K562 (cell line): Measurements from ENCODE around the gene VKORC1. TPM values are rescaled to one million over a fixed set of nuclear protein-coding genes. Genes with fewer than 3 reads are reported as not detected.
A peak's percentile ranks its signal among the peaks of the same experiment; 100 is the strongest.

Experiments used
- AFF4 ChIP-seq: sonication (generic); formaldehyde crosslinking; IDR thresholded peaks from 2 replicates; pipeline ENCODE4 v1.8.0; 2023; ENCODE audit warnings: mild to moderate bottlenecking, missing genetic modification reagents
- DMBX1 ChIP-seq: fragments of 250-450 bp; sonication (Bioruptor Pico); IDR thresholded peaks from 2 replicates; pipeline ENCODE4 v1.8.0; 2022; ENCODE audit warnings: inconsistent platforms, mild to moderate bottlenecking, moderate library complexity, borderline replicate concordance
- FOXP1 ChIP-seq: sonication (generic); formaldehyde crosslinking; IDR thresholded peaks from 2 replicates; pipeline ENCODE4 v1.8.0; 2022; ENCODE audit warnings: mild to moderate bottlenecking, missing genetic modification reagents
- HIVEP1 ChIP-seq: fragments of 250-450 bp; sonication (Bioruptor Pico); IDR thresholded peaks from 2 replicates; pipeline ENCODE4 v1.4.0; 2020; ENCODE audit warnings: mild to moderate bottlenecking
- NCOA4 ChIP-seq: fragments of 450-650 bp; IDR thresholded peaks from 2 replicates; pipeline ENCODE4 v1.6.1; 2018; ENCODE audit warnings: mild to moderate bottlenecking; ENCODE audit not compliant: partially characterized antibody
- NKRF ChIP-seq: fragments of 450-650 bp; IDR thresholded peaks from 2 replicates; pipeline ENCODE4 v1.6.1; 2016; ENCODE audit warnings: borderline replicate concordance
- RBM34 ChIP-seq: fragments of 200-400 bp; formaldehyde crosslinking; IDR thresholded peaks from 2 replicates; pipeline ENCODE4 v1.6.1; 2018; ENCODE audit warnings: low read length, borderline replicate concordance; ENCODE audit not compliant: insufficient read depth
- RFX1 ChIP-seq: fragments of 450-650 bp; IDR thresholded peaks from 2 replicates; pipeline ENCODE4 v1.6.1; 2016; ENCODE audit warnings: mild to moderate bottlenecking, moderate library complexity
- ZNF133 ChIP-seq: fragments of 250-450 bp; sonication (Bioruptor Pico); IDR thresholded peaks from 2 replicates; pipeline ENCODE4 v1.4.0; 2020; ENCODE audit warnings: mild to moderate bottlenecking
- ZNF165 ChIP-seq: fragments of 250-450 bp; sonication (Bioruptor Pico); IDR thresholded peaks from 2 replicates; pipeline ENCODE4 v1.4.0; 2020; ENCODE audit warnings: borderline replicate concordance
- ZNF507 ChIP-seq: conservative IDR thresholded peaks from 2 replicates; pipeline ENCODE4 v1.6.1; 2017; ENCODE audit warnings: missing genetic modification characterization, missing compliant biosample characterization
- ZNF551 ChIP-seq: fragments of 250-450 bp; sonication (Bioruptor Pico); IDR thresholded peaks from 2 replicates; pipeline ENCODE4 v1.5.0; 2021; ENCODE audit warnings: mild to moderate bottlenecking, moderate library complexity
- ZNF740 ChIP-seq, 3 experiments: fragments of 200-800 bp in 1 of 3; sonication (Bioruptor generic) in 1 of 3; sonication (generic) in 1 of 3; formaldehyde crosslinking in 1 of 3; IDR thresholded peaks; 2 replicates each; pipeline versions ENCODE4 v1.6.1 to v1.8.0; 2016 to 2022; ENCODE audit warnings: mild to moderate bottlenecking in 2 of 3, missing compliant biosample characterization in 2 of 3, missing genetic modification characterization in 2 of 3, missing genetic modification reagents in 1 of 3
- ZNF75A ChIP-seq: fragments of 450-650 bp; formaldehyde crosslinking; IDR thresholded peaks from 2 replicates; pipeline ENCODE4 v1.4.0; 2020; ENCODE audit warnings: mild to moderate bottlenecking
- ZNF764 ChIP-seq: fragments of 250-450 bp; sonication (Bioruptor Pico); IDR thresholded peaks from 2 replicates; pipeline ENCODE4 v1.4.0; 2020; ENCODE audit warnings: low read depth, mild to moderate bottlenecking, moderate library complexity
- ZNF785 ChIP-seq: fragments of 250-450 bp; sonication (Bioruptor Pico); IDR thresholded peaks from 2 replicates; pipeline ENCODE4 v1.4.0; 2020; ENCODE audit warnings: mild to moderate bottlenecking
- polyA plus RNA-seq, 8 experiments: library from polyadenylated mRNA; depleted of rRNA in 4 of 8; stranded (reverse) in 5 of 8; unstranded in 3 of 8; fragments of >200 nt; fragmentation: Nextera tagmentation in 2 of 8; fragmentation: Illumina TruSeq in 1 of 8; extraction: Ambion mirVana in 2 of 8; extraction: Trizol in 1 of 8; gene quantifications; 2 replicates each; pipeline versions ENCODE4 v1.2.1 to v1.2.3, GENCODE V29; 2011 to 2014; ENCODE audit warnings: inconsistent platforms in 1 of 8, missing spikeins in 1 of 8
- total RNA-seq, 7 experiments: library from RNA; depleted of rRNA in 6 of 7; stranded (reverse); fragments of >200 nt in 6 of 7; fragmentation: Illumina TruSeq in 2 of 7; extraction: Trizol in 2 of 7; gene quantifications; 2 replicates each; pipeline versions ENCODE4 v1.2.1 to v1.2.3, GENCODE V29; 2011 to 2021; ENCODE audit warnings: low replicate concordance in 1 of 7
- TF ChIP-seq, protein P1 (sequence below), 2 experiments: fragments of 200-800 bp in 1 of 2; sonication (Bioruptor generic) in 1 of 2; sonication (generic) in 1 of 2; formaldehyde crosslinking in 1 of 2; IDR thresholded peaks in 1 of 2; conservative IDR thresholded peaks in 1 of 2; 2 replicates each; pipeline versions ENCODE4 v1.5.0 to v1.6.1; 2016 to 2020; ENCODE audit warnings: missing compliant biosample characterization in 1 of 2, missing genetic modification characterization in 1 of 2, missing genetic modification reagents in 1 of 2

The VKORC1 gene
- total and polyA plus RNA-seq, 9 of the 15 experiments (the other 6 are each of a cell fraction or from before 2014, with no cell fraction given), result 30.0 to 119 (median 62.1) TPM

DNA sequence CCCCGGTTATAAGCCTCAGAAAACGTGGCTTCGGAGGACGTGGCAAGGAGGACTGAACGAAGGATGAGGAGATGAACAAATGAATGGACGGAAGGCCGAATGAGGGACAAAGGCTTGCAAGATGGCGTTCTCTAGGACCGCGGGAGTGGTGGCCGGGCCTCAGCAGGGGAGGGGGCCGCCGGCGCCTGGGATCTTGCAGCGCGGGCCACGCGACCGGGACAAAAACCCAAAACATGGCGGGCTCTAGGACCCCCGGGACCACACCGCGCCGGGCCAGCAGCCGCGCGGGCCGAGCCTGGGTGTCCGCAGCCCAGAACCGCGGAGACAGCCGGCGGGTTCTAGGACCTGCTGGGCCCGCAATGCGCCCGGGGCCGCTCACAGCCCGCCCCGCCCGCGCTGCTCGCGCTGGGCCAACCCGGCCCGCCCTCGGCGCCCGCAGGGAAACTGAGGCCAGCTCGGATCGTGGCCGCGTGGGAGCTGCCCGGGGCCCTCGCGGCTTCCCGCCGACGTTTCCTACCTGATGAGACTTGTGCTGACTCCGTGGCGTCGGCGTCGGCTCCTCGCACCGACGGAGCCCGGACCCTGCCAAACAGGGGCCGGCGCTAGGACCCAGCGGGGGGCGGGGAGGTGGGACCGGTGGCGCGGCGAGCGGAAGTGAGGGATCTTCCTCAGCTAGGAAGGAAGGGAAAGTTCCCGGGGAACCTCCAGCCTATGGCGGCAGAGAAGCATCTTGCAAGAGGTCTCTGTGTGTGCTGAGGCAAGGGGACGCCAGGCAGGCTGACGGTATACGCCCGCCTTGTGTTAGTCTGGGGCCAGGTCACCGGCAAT, 21.2 kb downstream of the VKORC1 start (continued):
- no peak for TF ChIP-seq ZNF740 (CRISPR knock-in tag; IDR thresholded peaks at IDR 0.05)
- TF ChIP-seq ZNF740 (tag; IDR thresholded peaks at IDR 0.05), result no peak
- TF ChIP-seq FOXP1, result no peak
- no peak for TF ChIP-seq ZNF75A (CRISPR knock-in tag)
- TF ChIP-seq RBM34, result no peak
- TF ChIP-seq ZNF551 (CRISPR knock-in tag), result no peak
- no peak for TF ChIP-seq ZNF165 (CRISPR knock-in tag)
- no peak for TF ChIP-seq ZNF507 (tag)
- TF ChIP-seq, protein P1, sequence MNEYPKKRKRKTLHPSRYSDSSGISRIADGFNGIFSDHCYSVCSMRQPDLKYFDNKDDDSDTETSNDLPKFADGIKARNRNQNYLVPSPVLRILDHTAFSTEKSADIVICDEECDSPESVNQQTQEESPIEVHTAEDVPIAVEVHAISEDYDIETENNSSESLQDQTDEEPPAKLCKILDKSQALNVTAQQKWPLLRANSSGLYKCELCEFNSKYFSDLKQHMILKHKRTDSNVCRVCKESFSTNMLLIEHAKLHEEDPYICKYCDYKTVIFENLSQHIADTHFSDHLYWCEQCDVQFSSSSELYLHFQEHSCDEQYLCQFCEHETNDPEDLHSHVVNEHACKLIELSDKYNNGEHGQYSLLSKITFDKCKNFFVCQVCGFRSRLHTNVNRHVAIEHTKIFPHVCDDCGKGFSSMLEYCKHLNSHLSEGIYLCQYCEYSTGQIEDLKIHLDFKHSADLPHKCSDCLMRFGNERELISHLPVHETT (CRISPR knock-in tag; conservative IDR thresholded peaks at IDR 0.05 in 1 of 2, IDR thresholded peaks at IDR 0.05 in 1 of 2), result peak in 1 of 2 experiments; percentile 72; a peak in 1 of 4 replicates
- TF ChIP-seq NKRF, result peak; percentile 81
- no peak for TF ChIP-seq ZNF785 (CRISPR knock-in tag)
- 0 out of 2 replicates have a peak, but pooled peaks have one; percentile 61 for TF ChIP-seq DMBX1 (CRISPR knock-in tag)
- TF ChIP-seq ZNF133 (CRISPR knock-in tag), result no peak
- no peak for TF ChIP-seq RFX1
- no peak for TF ChIP-seq NCOA4
- TF ChIP-seq HIVEP1, result no peak
- no peak for TF ChIP-seq AFF4 (CRISPR knock-in tag)
- no peak for TF ChIP-seq ZNF764 (CRISPR knock-in tag)
